GM19468 (cell line): ENCODE data around the gene ART5.

Experiments
- ATAC-seq: cut with Tn5 transposase; IDR thresholded peaks from one replicate; pipeline ENCODE4 v1.9.1; 2021; ENCODE audit warnings: mild to moderate bottlenecking, moderate library complexity, moderate number of reproducible peaks; ENCODE audit not compliant: unreplicated experiment; ENCODE audit errors: extremely low read depth

The ART5 gene, protein sequence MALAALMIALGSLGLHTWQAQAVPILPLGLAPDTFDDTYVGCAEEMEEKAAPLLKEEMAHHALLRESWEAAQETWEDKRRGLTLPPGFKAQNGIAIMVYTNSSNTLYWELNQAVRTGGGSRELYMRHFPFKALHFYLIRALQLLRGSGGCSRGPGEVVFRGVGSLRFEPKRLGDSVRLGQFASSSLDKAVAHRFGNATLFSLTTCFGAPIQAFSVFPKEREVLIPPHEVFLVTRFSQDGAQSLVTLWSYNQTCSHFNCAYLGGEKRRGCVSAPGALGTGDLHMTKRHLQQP

DNA sequence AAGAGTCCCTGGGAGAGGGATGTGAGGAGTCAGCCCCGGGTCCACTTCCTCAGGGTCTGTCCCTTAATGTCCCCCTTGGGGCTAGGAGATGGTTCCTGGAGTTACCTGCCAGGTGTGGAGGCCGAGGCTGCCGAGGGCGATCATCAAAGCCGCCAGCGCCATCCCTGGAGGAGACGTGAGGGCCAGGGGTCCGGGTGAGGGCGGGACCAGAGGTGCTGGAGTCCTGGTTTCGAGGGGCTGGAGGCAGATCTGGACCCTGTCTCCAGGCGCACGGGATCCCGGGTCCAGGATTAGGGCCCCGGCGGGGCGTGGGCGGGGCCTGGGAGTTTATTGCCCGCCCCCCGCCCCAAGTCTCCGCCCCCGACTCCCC, at the start of gene ART5:
ART5 (minus strand) TSS at position 292 of the 370 bp plus-strand sequence; CDS start at position 162, 130 bp downstream.
- ATAC-seq, result no peak

DNA sequence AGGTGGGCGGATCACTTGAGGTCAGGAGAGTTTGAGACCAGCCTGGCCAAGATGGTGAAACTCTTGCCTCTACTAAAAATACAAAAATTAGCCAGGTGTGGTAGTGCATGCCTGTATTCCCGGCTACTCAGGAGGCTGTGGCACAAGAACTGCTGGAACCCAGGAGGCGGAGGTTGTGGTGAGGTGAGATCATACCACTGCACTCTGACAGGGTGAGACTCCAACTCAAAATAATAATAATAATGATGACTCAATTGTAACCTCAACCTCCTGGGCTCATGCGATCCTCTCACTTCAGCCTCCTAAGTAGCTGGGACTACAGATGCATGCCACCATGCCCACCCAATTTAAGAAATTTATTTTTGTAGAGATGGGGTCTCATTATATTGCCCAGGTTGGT, 45.0 kb upstream of the ART5 start:
- no peak for ATAC-seq

DNA sequence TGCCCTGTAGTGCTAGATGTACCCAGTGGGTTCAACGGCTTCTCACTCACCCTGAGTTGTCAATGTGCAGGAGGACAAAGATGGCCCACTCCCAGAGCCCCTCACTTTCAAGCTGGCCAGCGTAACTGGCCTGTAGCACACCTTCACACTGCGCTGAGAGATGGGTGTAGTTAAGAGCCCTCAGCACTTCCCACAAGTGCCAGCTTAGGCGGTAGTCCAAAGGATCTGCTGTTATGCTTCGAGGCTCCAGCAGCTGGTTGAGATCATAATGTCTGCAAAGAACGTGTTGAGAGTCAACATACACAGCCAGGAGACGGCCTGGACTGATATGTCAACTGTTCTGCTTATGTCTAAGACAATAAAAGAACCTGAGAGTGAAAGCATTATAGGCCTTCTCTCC, 44.1 kb upstream of the ART5 start:
- ATAC-seq, result no peak

DNA sequence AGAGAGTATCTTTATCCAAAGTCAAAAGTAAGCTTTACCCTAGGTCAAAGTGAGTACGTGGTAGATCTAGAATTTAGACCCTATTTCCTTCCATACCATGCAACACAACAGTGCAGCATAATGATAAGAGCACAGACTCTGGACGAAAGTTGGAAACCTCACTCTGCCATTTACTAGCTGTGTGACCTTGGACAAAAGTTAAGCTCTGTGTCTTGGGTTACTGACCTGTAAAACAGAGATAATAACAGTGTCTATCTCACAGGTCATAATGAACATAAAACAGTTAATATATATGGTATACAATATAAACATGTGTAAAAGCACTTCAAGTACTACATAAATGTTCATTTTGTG, 43.0 kb upstream of the ART5 start:
- ATAC-seq, result no peak

DNA sequence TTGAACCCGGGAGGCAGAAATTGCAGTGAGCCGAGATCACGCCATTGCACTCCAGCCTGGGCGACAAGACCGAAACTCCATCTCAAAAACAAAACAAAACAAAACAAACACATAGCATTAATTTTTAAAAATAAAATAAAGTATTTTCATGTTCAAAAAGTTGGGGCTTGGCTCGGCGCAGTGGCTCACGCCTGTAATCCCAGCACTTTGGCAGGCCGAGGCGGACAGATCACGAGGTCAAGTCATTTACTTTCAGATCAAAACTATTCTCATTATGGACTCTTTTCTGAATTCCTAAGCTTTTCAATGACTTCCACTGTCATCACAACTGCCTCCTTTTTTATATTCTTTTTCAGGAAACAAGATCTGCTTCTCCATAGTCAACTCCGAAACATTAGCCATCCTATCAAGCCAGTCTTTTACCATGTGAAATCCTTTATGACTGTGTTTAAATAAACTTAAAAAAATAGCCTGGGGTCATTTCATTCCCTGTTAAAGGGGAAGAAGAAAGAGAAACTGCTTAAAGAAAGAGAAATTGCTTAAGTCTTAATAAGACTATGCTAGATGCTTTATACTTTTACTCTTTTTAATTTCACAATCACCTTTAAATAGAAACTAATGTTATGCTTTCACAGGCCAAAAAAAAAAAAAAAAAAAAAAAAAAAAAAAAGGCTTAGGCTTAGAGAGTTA, 42.5 kb upstream of the ART5 start:
- ATAC-seq, result no peak

DNA sequence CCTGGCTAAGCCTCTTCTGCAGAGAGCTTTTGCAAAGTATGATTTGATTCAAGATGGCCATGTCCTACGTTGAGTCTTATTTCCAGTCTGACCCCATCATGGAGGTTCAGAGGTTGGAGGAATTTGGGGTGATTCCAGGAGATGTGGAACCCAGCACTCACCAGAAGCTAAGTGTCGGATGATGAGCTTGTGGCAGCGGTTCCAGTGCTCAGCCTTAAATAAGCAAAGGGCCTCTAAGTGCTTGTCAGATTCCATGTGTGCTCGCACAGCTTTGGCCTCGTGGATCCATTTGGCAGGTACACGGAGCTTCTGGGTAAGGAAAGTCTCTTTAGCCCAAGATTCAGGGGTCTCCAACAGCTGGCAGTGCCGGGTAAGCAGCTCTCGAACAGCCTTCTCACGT, 41.2 kb upstream of the ART5 start:
- ATAC-seq, result no peak

DNA sequence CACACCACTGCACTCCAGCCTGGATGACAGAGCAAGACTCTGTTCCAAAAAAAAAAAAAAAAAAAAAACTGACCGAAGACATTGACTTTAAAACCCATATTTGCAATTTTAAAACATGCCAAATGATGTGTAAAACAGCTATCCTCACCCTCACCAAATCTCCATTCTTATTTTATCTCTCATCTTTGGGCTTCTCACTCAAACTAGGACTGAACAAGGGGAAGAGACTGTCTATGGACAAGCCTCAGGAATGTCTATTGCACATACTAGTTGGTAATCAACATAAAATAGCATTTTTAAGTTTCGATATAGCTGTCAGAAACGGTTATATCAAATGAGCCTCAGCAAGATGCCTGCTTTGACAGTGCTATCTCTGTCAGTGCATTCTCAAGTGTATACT, 37.3 kb upstream of the ART5 start:
- no peak for ATAC-seq

DNA sequence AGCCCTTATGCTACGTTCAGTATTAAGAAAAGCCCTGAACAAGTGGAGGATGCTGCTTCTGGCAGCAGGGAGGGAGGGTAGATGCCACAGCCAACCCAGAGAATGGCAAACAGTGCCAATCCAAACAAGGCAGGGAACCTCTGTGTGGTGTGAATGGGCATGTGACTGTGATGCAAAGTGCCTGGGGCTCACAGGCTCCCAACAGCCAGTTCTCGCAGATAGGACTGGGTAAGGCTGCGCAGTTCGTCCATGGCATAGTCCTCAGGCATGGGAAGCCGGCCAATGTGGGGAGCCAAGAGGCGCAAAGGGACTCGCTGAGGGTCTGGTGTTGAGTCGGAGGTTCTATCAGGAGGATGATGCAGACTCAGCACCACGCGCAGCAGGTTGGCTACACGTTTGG, 34.2 kb upstream of the ART5 start:
- ATAC-seq, result no peak

DNA sequence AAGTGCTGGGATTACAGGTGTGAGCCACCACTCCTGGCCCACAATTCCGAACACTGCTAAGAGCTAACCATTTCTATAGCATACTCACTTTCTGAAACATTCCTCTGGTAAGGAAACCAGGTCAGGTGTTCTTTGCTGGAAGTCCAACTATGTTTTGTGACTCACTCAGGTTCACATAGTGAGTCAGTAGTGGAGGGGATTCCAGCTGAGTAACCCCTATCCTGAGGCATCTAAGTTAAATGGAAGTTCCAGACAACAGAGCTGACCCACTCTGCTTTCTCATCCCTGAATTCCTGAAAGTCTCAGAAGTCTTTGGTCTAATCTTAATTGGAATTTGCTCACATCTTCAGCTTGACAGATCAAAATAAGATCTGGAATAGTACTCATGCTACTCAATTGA, 32.4 kb upstream of the ART5 start:
- no peak for ATAC-seq

DNA sequence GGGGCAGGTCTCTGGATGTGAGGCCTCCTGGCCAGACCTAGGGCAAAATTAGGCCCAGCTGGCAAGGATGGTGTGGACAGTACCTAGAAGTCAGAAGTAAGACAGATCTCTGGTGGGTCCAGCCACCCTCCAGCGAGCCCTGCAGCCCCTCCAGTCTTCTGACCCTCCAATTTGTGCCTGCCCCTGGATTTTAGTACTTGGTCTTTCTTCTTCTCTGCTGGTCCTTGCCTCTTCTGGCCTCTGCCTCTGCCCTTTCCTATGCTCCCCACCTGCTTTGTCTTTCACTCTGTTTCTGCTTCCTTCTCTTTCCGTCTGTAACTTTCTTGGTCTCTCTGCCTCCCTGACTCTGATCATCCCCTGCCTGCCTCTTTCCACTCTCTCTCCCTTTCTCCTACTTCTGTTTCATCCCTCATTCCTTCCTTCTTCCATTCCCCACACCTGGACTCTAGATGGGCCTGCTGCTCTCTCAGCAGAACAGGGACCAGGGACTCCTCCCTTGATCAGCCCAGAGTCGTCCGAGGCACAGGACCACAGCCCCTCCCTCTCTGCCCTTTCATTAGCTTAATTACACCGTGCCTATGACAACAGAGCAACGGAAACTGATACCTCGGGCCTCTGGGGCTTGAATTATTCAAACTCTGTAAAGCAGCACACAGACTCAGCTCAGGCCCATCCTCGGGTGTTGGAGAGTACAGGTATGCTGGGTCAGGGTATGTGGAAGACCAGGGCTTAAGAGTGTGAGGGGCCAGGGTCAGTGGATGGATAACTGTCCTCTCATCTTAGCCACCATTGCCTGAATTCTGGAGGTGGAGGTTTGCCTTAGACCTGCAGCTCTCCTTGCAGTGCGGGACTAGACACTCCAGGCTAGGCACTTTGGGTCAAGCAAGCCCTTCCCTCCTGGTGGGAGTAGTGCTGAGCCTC, 29.8 kb upstream of the ART5 start, which contains the start of gene CHRNA10:
CHRNA10 (minus strand) TSS at position 51 of the 921 bp plus-strand sequence. CDS start 72 bp downstream, outside the sequence.
- ATAC-seq, result no peak

DNA sequence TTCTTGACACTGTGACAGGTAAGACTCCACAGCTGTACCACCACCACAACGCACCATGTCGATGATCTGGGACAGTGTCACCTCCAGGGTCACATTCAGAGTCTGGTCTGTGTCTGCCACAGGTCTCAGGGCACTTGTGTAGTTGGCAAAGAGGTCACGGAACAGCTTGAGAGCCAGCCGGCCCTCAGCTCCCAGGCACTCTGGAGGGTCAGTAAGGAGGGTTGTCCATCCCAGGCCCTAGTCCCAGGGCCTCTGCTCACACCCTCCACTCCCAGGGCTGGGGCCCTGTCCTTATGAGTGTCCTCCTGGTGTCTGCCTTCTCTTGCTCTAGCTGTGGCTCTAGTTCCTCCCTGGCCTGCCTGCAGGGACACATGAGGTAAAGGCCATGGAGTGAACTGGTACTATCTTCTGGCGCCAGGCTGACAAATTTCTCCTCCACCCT, 28.0 kb upstream of the ART5 start:
- ATAC-seq, result no peak

DNA sequence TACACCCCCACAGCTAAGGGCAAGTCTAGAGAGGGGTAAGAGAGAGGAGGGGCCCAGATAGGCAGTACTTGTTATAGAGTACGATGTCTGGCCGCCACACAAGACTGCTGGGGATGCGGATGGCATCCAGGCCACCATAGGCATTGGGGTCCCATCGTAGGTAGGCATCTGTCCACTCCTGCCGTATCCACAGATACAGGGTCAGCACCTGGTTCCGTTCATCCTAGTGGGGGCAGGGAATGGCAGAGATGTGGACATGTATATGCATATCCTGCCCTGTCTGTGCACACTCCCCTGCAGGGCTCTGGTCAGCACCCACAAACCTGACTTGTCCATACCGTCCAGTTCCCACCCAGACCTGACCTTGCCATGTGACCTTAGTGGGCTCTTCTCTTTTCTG, 27.3 kb upstream of the ART5 start:
- ATAC-seq, result no peak

DNA sequence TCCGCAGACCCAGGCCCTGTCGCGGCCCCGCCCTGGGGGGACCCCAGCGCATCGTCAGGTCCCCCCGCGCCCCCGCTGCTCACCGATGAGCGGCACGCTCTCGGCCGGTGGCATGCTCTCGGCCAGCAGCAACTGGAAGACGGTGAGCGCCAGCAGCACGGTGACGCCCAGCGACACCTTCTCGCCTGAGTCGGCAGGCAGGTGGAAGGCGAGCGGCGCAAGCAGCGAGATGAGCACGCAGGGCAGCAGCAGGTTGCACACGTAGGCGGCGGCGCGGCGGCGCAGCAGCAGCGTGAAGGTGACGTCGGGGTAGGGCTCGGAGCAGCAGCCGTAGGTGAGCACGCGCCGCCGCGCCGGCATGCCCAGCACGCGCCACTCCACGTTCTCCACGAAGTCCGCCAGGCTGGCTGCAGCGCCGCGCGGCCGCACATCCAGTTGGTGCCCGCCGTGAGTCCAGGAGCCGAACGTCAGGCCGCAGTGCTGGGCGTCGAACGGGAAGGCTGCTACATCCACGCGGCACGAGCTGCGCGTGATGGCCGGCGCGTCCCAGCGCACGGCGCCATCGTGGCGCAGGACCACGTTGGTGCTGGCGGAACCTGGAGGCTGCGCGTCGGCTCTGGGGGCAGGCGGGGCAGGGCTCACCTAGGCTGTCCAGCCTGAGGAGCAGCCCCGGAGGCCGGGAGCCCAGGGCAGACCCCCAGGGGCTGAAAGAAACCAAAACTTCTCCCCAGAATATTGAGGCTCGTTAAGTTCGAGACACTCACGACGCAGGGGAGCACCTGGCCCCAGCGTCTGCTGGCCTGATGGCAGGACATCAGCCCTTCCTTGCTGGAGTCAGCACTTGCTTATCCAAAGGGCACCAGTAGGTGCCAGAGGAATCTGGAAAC, 25.6 kb upstream of the ART5 start:
- ATAC-seq, result no peak

DNA sequence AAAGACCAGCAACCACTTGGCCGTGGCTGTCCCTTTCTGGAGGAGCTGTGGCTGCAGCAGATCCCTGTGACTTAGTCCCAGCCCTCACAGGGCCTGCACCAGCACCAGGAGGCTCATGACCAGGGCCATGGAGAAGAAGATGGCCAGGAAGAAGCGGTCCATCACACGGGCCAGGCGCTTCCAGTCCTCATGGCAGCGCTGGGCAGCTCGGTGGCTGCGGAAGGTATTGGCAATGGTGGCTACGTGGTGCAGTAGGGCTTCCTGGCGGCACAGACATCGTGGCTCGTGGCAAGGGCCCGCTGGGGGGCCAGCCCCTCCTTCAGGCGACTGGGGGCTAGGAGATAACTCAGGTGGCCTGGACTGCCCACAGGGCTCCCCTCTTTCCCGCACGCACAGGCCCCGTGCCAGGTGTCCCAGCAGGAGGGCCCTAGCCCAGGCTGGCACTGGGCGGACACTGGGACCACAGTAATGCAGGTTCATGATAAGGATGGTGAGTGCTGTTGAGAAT, 24.3 kb upstream of the ART5 start:
- no peak for ATAC-seq

DNA sequence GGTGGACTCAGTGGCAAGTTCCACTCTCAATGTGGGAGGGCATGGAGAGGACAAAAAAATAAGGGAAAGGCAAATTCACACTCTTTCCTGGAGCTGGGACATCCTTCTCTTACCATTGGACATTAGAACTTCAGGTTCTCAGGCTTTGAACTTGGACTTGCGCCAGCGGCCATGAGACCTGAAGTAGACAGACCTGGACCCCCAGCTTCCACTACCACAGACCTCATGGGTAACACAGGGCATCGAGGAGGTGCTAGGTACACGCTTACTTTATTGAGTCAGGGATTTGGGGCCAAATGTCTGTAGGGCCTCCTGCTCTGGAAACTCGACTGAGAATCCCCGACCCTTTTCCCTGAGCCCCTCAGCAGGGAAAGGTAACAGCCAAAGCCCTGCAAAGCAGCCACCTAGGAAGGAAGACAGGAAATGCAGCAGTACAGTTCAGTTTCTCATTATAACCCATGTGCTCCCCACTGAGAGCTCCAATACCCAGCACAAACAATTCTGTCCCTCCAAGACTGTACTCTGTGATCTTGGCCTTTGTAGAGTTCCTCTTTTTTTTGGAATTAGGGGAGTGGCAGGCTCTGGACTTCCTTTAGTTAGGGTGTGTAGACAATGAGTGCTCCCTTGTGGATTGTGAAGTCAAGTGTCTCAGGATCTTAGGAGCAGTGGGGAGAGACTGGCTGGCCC, 23.7 kb upstream of the ART5 start:
- no peak for ATAC-seq

DNA sequence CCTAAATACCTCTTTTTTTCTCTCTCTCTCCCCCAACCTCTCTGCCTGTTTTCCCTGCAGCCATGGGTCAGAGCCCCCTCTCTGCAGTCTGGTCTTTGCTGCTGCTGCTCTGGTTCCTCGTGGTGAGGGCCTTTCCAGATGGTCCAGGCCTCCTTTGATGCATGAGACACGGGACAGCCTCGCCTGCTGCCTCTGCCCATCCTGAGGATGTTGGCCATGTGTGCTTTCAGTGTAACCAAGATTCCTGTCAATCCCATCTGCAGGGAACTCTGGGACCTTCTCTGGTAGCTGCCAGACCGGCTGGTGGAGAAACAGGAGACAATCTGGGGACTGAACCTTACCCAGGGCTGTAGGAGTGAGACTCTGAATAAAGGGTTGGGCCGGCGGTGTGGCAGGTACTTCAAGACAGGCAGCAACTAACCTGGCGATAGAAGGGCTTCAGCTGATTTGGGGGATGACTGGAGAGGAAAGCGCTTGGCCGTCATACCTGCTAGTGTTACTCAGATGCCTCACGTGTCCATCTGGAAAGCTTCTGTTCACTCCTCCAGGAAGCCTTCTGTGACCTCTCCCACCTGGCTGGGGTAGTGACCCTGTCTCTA, 22.3 kb upstream of the ART5 start:
- ATAC-seq, result no peak

DNA sequence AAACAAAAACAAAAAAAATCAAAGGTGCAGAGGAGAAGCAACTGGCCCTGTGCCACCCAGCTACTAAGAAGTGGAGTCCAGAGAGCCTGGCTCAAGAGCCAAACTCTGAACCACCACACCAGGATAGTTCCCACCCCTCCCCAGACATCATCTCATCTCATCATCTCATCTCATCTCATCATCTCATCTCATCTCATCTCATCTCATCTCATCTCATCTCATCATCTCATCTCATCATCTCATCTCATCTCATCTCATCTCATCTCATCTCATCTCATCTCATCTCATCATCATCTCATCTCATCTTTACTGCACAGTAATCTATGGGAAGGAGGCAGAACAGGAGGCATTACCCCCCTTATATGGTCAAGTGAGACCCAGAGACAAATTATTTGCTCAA, 21.1 kb upstream of the ART5 start:
- no peak for ATAC-seq

DNA sequence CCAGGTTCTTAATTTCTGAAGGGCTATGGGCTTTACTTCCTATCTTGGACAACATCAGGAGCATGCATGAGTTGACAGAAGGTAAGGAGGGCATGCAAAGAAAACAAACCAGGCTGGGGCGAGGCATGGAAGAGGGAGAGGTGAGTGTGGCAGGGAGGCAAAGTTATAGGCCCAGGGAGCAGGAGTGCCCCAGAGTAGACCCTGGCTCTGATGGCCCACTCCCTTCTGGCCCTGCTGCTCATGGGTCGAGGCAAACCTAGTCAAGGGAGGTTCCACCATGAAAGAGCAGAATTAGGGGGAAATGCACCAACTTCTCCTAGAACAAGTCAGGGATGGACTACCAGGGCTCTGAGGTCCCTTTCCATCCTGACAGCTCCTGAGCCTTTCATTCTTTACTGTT, 19.2 kb upstream of the ART5 start:
- no peak for ATAC-seq
